ENCODE results near the gene ATRIP. TPM values are rescaled to one million over a fixed set of nuclear protein-coding genes. Genes with fewer than 3 reads are reported as not detected.

Gene ATRIP
- polyA plus RNA-seq, 3 donors = 1.8 to 4.7 (median 2.8) TPM

- intact Hi-C loops (cut with micrococcal nuclease) = no loop called here
- H3K9me3 ChIP-seq (replicated peaks in 1 of 2; ENCODE audit: control insufficient read depth in 1 of 2, insufficient read depth in 1 of 2, low read length in 2 of 2) = no peaks in the 10 kb centered on the region
These were observed 27.9 kb upstream of the ATRIP start for GRCh38 chr3:48418651-48419050.

GRCh38 chr3:48419149-48419548, 27.4 kb upstream of the ATRIP start:
- no peak overlapping the region for H3K4me2 ChIP-seq (replicated peaks; ENCODE audit: extremely low read depth, low read length, poor library complexity, severe bottlenecking)
- H3K79me2 ChIP-seq (ENCODE audit: insufficient read depth, low read length) = no peaks in the 10 kb centered on the region
- no peak overlapping the region for H3K4me3 ChIP-seq (replicated peaks in 1 of 3; ENCODE audit: low read depth in 2 of 3, low read length in 3 of 3)
- no peaks in the 10 kb centered on the region for H3K36me3 ChIP-seq (replicated peaks in 1 of 2; ENCODE audit: control insufficient read depth in 1 of 2, insufficient read depth in 2 of 2, low read length in 2 of 2)
- TF ChIP-seq CTCF (IDR thresholded peaks at IDR 0.05) = no peak
- Mint-ChIP-seq H3K27ac (no peak overlapping the region), H3K36me3 (no peaks in the 10 kb centered on the region), H3K4me1 (no peaks in the 10 kb centered on the region), H3K27me3 (ENCODE audit: low read depth in 3 of 3) (peaks cover 0 to 5% (median 0%) of the 10 kb centered on the region in 3 donors), H3K4me3 (no peak overlapping the region), H3K9me3 (peaks cover 0 to 2% (median 0%) of the 10 kb centered on the region in 7 donors)
- DNase-seq = no peak
- H3K27ac ChIP-seq (ENCODE audit: low read depth in 1 of 2, low read length in 2 of 2) = no peak overlapping the region
- H3K4me1 ChIP-seq (ENCODE audit: control insufficient read depth in 1 of 2, insufficient read depth in 2 of 2, low read length in 2 of 2) = no peaks in the 10 kb centered on the region
- no peaks in the 10 kb centered on the region for H3K9me3 ChIP-seq (replicated peaks in 1 of 2; ENCODE audit: control insufficient read depth in 1 of 2, insufficient read depth in 1 of 2, low read length in 2 of 2)
- H2AFZ ChIP-seq (ENCODE audit: insufficient read depth, low read depth, low read length, poor library complexity, severe bottlenecking) = no peak overlapping the region
- H4K20me1 ChIP-seq (ENCODE audit: insufficient read depth, low read length) = no peaks in the 10 kb centered on the region
- intact Hi-C loops (cut with micrococcal nuclease) = no loop called here
- no peak overlapping the region for H3K9ac ChIP-seq (ENCODE audit: insufficient read depth, low read length, poor library complexity, severe bottlenecking)
- no peaks in the 10 kb centered on the region for H3K27me3 ChIP-seq (ENCODE audit: control insufficient read depth in 2 of 2, insufficient read depth in 2 of 2, low read length in 2 of 2)
- 96% methylated on average over 9 of the region's 9 CpGs for WGBS (ENCODE audit: insufficient coverage)

More at GRCh38 chr3:48418651-48419050, 27.9 kb upstream of the ATRIP start:
- H3K9me3 Mint-ChIP-seq = peaks cover 0 to 2% (median 0%) of the 10 kb centered on the region in 7 donors
- no peaks in the 10 kb centered on the region for H3K36me3 Mint-ChIP-seq
- no peak for TF ChIP-seq CTCF (IDR thresholded peaks at IDR 0.05)
- over 99% methylated on average over 9 of the region's 9 CpGs for WGBS (ENCODE audit: insufficient coverage)
- no peaks in the 10 kb centered on the region for H4K20me1 ChIP-seq (ENCODE audit: insufficient read depth, low read length)
- H3K27ac ChIP-seq (ENCODE audit: low read depth in 1 of 2, low read length in 2 of 2) = no peak overlapping the region
- peaks cover 0 to 5% (median 0%) of the 10 kb centered on the region in 3 donors for H3K27me3 Mint-ChIP-seq (ENCODE audit: low read depth in 3 of 3)
- H3K4me3 Mint-ChIP-seq = peak overlapping the region in 1 of 2 donors; percentile 50
- H3K4me3 ChIP-seq (replicated peaks in 1 of 3; ENCODE audit: low read depth in 2 of 3, low read length in 3 of 3) = no peak overlapping the region
- no peak overlapping the region for H2AFZ ChIP-seq (ENCODE audit: insufficient read depth, low read depth, low read length, poor library complexity, severe bottlenecking)
- no peaks in the 10 kb centered on the region for H3K4me1 Mint-ChIP-seq
- H3K36me3 ChIP-seq (replicated peaks in 1 of 2; ENCODE audit: control insufficient read depth in 1 of 2, insufficient read depth in 2 of 2, low read length in 2 of 2) = no peaks in the 10 kb centered on the region
- no peak overlapping the region for H3K4me2 ChIP-seq (replicated peaks; ENCODE audit: extremely low read depth, low read length, poor library complexity, severe bottlenecking)
- no peaks in the 10 kb centered on the region for H3K79me2 ChIP-seq (ENCODE audit: insufficient read depth, low read length)
- no peaks in the 10 kb centered on the region for H3K4me1 ChIP-seq (ENCODE audit: control insufficient read depth in 1 of 2, insufficient read depth in 2 of 2, low read length in 2 of 2)
- DNase-seq = no peak
- H3K27ac Mint-ChIP-seq = no peak overlapping the region
- H3K9ac ChIP-seq (ENCODE audit: insufficient read depth, low read length, poor library complexity, severe bottlenecking) = no peak overlapping the region
- no peaks in the 10 kb centered on the region for H3K27me3 ChIP-seq (ENCODE audit: control insufficient read depth in 2 of 2, insufficient read depth in 2 of 2, low read length in 2 of 2)
